NCI-H524 (cell line): ENCODE results near the gene KNOP1.
"Not testable (repeated sequence)": the region's sequence is repeated elsewhere in the genome, so short reads cannot be mapped to it uniquely, and the experiment has no call there.

Experiments used
- DNase-seq, 2 experiments: peaks; one replicate each; lab custom pipeline; 2025; lab: John Stamatoyannopoulos, UW

Gene KNOP1

DNA sequence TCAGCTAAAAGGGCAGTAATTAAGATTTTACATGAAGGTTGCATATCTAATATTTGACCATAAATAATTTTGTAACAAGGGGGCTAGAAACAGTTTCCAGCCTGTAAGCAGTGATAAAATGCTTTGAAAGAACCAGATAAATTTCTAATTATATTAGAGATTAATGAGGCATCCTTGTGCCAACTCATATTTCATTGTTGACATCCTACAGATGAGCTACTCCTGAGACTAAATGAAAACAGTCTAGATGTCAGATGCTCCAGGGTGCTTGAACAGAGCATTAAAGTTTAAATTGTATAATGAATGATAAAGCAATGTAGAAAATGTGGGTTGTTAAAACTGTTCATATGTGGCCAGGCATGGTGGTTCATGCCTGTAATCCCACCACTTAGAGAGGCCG lies 23.3 kb upstream of the KNOP1 start:
- no peak for DNase-seq

DNA sequence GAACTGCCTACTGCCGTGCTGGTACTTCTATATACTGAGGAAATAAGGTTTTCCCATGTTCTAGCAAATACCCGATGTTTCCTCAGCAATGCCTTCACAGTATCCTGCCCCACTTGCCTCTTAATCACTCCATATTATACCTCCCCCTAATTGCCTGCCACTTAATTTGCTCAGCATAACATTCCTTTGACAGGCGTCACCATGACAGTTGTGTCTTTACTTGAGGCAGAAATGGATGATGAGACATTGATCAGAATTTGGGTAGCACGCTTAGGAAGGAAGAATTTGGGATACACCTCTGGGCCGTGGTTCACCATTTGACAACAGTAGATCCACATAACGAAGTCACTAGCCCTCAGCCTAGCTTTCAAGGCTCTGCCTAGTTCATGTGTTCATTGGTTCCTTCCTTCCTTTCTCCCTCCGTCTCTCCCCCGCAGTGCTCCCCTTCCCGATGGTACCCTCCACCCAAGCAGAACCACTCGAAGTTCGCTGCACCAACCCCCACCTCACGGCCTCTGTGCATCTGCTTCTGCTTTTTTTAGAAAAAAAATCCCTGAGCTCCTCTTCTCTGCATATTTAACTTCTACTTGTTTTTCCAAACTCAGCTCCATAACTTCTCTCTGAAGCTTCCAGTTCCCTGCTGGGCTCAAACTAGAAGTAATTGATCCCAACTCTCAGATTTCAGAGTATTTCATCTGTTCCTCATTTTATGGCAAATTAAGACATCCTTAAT lies 19.4 kb upstream of the KNOP1 start:
- no peak for DNase-seq

DNA sequence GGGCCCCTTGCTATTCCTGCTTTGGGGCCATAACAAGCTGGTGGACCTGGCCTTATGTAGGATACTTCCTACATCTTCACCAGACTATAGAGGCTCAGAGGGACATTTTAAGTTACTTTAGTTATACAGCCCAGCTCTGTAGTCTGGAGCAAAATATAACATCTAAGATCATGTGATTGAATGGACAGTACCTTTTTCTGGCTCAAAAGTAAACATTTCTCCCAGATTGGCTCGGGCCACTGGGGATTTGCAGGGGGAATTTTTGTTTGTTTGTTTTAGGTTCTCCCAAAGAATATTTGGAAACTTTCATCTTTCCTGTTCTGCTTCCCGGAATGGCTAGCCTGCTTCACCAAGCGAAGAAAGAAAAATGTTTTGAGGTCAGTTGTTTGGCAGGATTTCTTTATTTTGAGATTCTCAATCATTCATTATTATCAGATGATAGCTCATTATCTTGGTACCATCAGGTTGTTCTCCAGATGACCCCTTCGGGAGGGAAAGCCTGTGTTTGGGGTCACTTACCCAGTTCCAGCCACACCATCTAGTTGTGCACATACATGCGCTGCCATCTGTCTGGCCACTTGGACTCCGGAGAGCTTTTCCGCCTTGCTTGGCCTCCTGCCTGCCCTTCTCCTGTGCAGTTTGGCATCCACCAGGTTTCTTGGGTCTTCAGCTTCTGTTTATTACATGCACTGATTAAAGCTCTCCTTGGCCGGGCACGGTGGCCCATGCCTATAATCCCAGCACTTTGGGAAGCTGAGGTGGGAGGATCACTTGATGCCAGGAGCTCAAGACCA lies 17.2 kb upstream of the KNOP1 start:
- DNase-seq = no peak

DNA sequence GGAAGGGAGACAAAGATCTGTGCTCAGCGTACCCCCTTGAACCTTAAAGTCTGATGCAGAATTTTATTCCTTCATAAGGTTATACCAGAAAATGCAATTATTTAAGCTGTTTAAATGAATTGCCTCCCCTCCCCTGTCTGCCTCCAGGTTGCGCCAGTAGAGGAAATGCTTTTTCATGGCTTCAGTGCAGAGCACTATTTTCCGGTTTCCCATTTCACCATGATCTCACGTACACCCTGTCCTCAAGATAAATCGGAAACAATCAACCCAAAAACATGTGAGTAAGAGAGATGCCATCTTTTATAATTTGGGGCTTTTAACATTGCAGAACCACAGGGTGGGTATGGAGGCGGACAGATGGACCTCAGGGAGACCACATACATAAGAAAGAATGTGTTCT lies 15.5 kb upstream of the KNOP1 start:
- no peak for DNase-seq

DNA sequence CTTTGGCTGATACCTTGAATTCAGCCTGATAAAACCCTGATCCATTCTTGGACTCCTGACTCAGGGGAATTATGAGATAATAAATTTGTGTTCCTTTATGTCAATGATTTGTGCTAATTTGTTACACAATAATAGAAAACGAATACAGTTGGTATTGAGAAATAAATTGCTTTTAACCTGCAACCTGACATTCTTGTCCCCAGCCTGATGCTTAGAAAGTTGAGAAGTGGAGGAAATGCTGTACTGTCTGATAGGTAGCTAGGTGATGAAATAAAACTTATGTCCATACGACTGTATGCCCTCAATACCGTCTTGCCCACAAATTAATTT lies 10.6 kb upstream of the KNOP1 start:
- DNase-seq = no peak

DNA sequence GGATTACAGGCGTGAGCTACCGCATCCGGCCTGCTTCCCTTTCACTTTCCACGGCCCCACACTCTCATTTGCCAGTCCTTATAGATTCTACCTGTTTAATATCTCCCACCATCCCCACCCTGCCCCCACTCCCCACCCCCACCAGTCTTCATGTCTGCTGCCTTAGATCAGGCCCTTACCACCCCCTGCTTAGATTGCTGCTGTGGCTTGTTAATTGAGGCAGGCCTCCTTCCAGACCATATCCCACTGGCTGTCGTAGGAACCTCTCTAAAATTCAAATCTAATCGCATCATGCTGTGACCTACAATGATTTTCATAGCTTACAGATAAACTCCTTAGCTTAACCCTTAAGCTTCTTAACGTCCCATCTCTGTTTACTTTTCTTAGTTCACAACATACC lies 5.0 kb upstream of the KNOP1 start:
- no peak for DNase-seq

DNA sequence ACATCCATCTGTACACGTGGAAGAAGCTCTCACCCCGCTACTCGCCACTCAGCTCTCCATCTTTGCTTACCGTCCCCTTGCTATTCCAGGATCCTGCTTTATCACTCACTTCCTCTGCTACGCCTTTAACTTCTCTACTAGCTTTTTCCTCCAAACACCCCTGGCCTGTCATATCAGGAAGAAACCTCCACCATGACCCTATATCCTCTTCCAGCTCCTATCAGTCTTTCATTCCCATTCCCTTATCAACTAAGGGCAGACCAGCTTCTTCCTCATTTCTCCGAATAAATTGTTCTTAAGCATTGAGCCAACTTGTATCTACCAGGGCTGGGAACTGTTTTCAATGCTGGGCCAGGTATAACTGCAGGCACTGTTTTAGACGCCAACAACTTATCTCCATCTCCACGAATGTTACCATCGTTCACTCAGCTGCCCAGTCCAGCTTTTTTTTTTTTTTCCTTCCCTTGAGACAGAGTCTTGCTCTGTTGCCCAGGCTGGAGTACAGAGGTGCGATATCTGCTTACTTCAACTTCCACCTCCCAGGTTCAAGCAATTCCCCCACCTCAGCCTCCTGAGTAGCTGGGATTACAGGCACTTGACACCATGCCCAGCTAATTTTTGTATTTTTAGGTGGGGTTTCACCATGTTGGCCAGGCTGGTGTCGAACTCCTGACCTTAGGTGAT lies 4.4 kb upstream of the KNOP1 start:
- no peak for DNase-seq

DNA sequence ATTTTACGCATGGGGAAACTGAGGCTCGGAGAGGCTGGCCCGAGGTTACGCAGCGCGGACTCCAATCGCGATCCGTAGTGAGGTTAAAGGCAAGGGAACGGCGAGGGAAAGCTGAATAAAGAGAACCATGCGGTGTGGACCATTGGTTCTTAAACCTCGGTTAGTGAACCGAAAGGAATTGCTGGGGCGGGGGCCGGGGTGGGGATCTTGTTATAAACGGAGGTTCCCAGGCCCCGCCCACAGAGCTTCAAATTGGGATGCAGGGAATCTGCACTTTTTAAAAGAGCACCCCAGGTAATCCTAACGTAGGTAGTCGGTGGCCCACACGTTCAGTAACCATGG lies 568 bp upstream of the KNOP1 start:
- peak in 1 of 2 experiments; percentile 32 for DNase-seq

DNA sequence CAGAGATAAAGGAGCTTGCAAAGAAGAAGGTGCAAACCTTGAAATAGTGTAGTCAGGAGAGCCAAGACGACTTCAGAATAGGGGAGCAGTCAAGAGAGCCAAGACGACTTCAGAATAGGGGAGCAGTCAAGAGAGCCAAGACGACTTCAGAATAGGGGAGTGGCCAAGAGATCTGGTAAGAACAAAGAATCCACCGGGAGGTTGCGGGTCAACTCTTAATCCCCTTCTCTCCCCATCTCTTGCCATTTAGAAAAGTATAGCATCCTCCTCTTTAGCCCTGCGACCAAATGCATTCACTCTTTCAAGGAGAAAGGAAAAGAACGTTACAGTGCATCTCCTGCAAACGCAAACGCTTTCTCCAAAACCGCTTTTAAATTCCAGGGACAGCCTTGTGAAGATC lies 713 bp downstream of the KNOP1 start:
- peak in 1 of 2 experiments; percentile 35 for DNase-seq

DNA sequence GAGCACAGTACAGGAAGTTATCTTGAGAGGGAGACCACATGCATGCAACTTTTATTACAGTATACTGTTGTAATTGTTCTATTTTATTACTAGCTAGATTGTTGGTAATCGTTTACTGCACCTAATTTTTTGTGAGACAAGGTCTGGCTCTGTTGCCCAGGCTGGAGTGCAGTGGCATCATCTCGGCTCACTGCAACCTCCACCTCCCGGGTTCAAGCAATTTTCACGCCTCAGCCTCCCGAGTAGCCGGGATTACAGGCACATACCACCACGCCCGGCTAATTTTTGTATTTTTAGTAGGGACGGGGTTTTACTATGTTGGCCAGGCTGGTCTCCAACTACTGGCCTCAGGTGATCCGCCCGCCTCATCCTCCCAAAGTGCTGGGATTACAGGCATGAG lies 1.3 kb downstream of the KNOP1 start:
- not testable (repeated sequence) for DNase-seq

DNA sequence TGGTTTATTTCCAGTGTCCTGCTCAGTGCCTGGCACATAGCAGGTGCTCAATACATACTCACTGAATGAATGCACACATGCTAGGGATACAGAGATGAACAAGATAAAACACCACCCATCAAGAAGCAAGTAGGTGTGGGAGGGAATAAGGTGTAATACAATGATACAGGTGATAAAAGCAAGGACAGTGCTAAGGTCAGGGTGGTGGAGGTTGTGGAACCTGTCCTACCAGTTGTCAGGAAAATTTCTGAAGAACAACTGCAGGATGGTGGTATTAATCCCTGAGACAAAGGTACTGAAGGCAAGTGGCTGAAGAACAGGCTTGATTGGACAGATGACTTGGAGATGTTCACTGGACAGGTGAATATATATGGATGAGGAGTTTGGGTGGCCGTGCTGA lies 1.8 kb downstream of the KNOP1 start:
- DNase-seq = no peak

DNA sequence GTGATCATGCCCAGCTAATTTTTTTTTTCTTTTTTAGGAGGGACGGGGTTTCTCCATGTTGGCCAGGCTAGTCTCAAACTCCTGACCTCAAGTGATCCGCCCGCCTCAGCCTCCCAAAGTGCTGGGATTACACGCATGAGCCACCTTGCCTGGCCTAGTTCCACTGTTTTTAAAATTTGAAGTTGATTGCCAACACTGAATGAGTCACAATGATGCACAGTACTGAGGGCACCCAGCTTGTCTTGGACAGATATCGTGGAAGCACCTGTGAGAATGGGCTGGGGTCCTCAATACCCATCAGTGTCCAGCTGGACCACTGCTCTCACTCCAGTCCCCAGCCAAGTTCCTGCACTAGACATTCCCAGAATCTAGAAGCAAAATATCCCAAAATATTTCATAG lies 2.5 kb downstream of the KNOP1 start:
- no peak for DNase-seq

DNA sequence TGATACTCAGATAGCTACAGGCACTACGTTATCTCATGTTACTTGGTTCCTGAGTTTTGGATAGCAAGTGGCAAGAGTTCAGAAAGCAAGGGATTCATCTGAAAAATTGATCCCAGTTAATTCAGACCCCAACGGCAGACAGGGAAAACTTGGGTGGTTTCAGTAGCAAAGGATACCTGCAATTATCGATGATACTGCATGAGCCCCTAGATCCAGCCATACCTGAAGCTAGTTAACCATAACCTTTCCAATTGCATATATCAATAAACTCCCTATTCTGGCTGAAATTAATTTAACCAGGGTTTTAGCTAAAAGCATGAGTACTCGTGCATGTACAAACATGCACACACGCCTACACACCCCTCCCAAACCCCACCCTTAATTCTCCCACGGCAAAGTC lies 4.3 kb downstream of the KNOP1 start:
- DNase-seq = no peak

DNA sequence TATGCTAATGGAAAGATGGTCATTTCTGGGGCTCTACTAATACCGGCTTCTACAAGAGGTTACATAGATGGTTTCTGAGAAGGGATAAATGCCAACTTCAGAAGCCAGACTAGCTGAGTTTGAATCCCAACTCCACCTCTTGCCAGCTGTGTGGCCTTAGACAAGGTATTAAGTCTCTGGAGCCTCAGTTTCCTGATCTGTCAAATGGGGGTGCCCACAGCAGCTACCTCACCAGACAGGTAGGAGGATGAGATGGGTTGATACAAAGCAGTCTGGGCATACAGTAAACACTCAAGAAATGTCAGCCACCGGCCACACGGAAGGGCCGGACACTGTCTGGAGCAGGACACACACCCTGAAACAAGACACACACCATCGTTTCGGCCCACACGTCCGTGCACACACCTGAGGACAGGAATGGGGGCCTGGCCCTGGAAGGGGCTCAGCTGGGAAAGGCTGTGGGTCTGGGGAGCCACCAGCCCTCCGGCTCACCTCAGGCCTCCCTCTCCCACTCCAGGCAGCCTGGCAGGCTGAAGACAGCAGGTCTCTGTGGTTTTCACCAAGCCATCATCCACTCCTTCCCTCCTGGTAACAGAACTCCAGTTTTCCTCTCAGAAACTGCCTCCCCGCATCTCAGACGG lies 5.5 kb downstream of the KNOP1 start:
- DNase-seq = no peak

DNA sequence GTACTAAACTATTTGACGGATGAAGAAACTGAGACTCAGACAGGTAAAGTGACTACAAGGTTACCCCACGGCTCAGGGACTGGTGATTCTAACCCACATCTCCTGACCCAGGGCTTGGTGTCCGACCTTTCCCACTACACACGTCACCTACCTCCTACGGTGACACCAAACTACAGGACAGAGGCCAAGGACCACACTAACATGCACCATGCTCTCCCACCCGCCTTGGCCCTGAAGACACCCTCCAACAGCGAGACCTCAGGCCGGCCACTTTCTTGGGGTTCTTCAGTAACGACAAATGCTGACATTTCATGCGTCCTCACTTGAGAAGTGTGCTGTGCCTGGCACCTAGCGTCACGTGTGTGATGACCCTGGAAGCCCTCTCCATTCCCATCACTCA lies 6.4 kb downstream of the KNOP1 start:
- DNase-seq = no peak

DNA sequence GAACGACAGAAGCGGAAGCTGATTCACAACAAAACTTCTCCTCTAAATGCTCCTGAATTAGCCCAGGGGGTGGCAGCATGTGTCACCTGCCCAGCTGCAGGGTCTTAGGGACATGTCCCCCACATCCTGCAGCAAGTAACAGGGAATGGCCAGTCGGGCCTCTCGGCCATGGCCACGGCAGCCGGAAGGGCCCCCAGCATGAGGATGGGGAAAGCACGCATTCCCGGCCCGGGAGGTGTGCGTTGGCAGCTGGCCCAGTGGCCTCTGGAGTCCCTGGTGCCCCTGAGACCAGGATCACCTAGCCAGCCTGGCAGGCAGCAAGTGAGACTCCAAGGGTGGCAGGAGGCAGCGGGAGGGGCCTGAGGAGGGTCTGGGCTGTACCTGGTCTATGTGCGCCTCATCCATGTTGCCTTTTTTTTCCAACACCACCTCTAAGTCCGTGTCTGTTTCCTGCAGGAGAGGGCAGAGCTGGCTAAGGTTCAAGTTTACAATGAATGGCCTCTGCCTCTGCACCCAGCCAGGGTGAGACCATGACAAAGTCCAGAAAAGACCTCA lies 7.0 kb downstream of the KNOP1 start:
- DNase-seq = no peak

DNA sequence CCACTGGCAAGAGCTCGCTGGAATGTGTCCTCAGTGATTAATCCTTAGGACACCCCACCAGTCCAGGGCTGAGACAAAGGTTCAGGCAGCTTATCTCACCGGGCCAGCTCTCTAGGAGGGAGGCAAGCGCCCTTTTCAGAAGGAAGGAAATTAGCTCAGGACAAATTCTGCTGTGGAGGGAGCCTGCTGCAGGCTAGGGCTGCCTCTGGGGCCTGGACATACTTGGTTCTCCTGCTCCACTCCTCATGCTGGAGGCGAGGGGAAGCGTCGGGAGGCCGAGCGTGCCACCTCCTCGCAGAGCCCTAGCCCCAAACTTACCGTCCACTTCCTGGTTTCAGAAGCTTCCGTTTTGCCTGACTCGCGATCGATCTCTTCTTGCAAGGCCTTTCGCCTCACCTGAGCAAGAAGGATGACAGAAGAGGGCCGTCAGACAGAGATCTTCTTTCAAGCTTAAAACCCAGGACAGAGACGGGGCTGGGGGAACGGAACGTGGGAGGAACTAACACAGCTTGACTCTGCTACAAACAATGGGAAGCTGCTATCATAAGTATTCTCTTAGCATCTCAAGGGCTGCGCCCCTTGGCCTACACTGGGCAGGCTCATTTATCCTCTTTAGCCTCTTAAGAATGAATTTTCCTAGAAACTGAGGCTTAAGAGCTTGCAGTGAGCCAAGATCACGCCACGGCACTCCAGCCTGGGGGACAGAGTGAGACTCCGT lies 7.7 kb downstream of the KNOP1 start:
- no peak for DNase-seq

DNA sequence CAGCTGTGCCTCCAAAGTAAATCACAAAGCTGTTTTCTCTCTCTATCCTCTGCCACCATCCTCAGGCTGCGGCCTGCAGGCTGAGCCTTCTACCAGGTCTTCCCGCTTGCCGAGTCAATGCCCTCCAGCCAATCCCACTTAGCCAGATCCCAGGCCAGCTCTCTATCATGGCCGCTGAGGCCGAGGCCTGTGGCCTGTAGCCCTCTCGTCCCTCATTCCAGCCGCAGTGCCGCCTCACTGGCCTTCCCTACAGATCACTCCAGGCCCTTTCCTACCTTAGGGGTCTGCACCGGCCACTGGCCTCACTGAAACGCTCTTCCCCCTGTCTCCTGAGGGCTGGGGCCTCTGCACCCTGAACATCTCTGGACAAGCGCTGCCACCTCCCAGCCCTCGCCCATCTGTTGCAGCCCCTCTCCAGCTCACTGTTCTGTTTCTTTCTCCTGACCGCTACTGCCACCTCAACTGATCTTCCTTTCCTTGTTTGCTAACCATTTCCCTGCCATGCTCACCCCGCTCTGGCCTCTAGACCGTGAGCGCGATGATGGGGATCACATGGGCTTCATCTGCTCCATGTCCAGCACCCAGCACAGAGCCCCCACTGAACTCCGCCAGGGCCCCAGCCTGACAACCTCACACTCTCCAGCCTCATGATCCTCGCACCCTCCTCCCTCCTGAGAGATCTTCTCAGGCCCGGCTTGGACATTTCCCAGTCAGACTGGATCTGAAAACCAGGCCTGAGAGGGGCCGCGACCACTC lies 8.5 kb downstream of the KNOP1 start:
- no peak for DNase-seq

DNA sequence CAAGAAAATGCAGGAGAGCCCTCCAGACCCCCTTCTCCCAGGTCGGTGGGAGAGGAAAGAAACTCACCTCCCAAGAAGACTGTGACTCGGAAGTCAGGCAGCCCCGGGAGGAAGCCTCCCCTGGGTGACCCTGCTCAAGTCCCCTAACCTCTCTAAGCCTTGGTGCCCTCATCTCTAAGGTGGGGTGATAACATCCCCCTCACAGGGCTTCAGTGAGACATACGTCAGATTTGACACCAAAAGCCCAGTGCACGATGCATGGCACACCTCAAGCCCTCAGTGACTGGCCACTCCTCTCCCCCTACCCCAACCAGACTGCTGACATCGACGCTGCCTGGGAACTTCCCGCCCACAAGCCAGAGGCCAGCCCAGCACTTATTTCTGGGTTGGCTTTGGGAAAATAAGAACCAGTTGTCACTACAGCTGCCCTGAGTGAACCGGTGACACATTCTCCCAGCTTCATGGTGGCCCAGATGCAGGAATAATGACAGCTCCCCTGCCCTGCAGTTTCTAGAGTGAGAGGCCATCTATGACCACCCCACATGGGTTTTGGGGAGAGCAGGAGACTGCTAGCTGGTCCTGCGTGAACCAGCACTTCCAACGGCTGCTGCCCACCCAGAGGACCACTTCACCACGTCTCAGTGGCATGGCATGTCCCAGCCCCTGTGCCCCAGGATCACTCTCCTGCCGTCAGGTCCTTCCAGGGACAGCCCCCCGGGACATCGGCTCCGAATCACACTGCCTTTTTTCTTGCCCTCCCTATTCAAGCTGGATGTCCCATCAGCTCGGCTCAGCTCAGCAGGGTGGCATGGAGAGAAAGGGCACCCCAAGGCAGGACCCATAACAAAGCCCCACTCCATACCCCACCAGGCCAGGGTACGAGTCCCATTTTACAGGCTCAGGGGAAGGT lies 9.5 kb downstream of the KNOP1 start:
- no peak for DNase-seq
